ENCODE data around the gene PAFAH1B1.

PAFAH1B1 gene

DNA sequence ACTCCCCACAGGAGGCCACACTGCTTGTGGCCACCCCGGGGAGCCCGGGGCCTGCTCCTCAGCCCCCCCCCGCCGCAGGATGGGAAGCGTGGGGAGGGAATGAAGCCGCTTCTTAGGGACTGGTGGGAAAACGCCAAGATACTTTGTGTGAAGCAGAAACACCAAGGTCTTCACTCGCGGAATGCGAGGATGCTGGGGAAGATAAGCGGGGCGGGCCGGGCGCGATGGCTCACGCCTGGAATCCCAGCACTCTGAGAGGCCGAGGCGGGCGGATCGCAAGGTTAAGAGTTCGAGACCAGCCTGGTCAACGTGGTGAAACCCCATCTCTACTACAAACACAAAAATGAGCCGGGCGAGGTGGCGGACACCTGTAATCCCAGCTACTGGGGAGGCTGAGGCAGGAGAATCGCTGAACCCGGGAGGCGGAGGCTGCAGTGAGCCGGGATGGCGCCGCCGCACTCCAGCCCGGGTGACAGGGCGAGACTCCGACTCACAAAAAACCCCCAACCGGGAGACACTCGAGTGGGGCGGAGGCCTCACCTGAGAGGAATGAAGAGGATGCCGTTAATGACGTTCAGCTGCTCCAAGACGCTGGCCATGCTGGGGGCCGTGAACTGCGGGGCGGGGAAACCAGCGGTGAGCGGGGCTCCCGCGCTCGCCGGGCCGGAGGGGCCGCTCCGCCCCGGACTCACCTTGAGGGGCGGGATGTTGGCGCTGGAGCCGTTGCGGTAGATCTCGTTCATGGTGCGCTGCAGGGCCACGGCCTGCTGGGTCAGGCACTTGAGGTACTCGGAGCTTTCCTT, 97.8 kb downstream of the PAFAH1B1 start:
- Histone ChIP-seq H3K4me2 (ENCODE audit: low read length, poor library complexity, severe bottlenecking) (no peak overlapping the region), H3K4ac (ENCODE audit: low read depth in 1 of 2, low read length in 2 of 2) (no peak overlapping the region), H2BK12ac (ENCODE audit: low read length in 2 of 2) (no peak overlapping the region), H3K14ac (ENCODE audit: low read length in 2 of 2) (no peak overlapping the region), H3K27me3 (ENCODE audit: control insufficient read depth in 1 of 2, insufficient read depth in 1 of 2, low read length in 2 of 2) (no peaks in the 10 kb centered on the region), H3K27ac (ENCODE audit: low read length, poor library complexity, severe bottlenecking) (no peak overlapping the region), H3K4me3 (ENCODE audit: insufficient read depth in 1 of 2, low read depth in 1 of 2, low read length in 2 of 2) (no peak overlapping the region), H3K9ac (ENCODE audit: low read length) (no peak overlapping the region), H3K23ac (ENCODE audit: low read length in 2 of 2) (no peak overlapping the region), H3K79me1 (replicated peaks; ENCODE audit: low read length, poor library complexity, severe bottlenecking) (peaks cover 10% of the 10 kb centered on the region), H3K36me3 (ENCODE audit: control insufficient read depth in 1 of 2, insufficient read depth in 2 of 2, low read depth in 1 of 2, low read length in 2 of 2) (peaks cover 26 to 73% of the 10 kb centered on the region in 2 experiments), H4K91ac (ENCODE audit: low read length) (no peak overlapping the region), H3K9me3 (ENCODE audit: control insufficient read depth, low read length) (no peaks in the 10 kb centered on the region), H2AK5ac (ENCODE audit: low read length, severe bottlenecking) (no peak overlapping the region), H2BK120ac (ENCODE audit: low read depth, low read length) (no peak overlapping the region), H2AFZ (ENCODE audit: low read depth, low read length) (no peak overlapping the region), H4K8ac (ENCODE audit: low read length) (no peak overlapping the region), H3K18ac (ENCODE audit: low read depth in 1 of 2, low read length in 2 of 2) (no peak overlapping the region), H2BK15ac (ENCODE audit: low read depth, poor library complexity, severe bottlenecking) (no peak overlapping the region), H3K4me1 (ENCODE audit: control insufficient read depth, insufficient read depth, low read depth, low read length) (peaks cover 15% of the 10 kb centered on the region), H2BK5ac (ENCODE audit: low read depth, low read length, poor library complexity, severe bottlenecking) (no peak overlapping the region)
- no peak for DNase-seq
- WGBS, result 98% methylated on average over 57 of the region's 62 CpGs

DNA sequence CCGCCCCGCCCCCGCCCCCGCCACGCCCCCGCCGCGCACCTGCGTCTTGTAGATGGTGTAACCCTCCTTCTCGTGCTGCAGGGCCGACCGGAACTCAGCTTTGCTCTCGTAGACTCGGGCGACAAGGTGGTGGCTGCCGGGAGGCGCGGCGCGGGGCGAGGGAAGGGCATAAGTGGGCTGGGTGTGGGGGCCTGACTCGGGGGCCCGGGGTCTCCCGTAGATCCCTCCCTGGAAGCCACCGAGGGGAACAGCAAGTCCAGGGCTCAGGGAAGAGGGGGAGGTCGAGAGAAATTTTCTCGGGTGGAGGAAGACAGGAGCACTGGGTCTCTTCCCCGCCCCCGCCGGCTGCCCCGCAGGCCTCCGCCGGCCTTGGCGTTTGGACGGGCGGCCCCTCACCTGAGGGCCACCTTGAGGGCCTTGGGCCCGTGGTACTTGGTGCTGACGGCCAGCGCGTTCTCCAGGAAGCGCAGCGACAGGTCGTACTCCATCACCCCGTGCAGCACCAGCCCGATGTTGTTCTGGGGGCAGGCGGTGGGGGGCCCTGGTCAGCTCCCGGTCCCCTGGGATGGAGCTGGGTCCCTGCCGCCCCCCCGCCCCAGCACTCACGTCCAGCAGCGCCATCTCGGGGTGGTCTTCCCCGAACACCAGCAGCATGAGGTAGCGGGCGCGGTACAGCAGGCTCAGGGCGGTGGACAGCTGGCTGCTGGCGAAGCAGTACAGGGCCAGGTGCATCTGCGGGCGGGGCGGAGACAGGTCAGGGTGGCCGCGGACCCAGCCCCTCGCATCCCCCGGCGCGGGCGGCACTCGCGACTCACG, 98.7 kb downstream of the PAFAH1B1 start:
- Histone ChIP-seq H3K18ac (ENCODE audit: low read depth in 1 of 2, low read length in 2 of 2) (no peak overlapping the region), H3K23ac (ENCODE audit: low read length in 2 of 2) (no peak overlapping the region), H3K9ac (ENCODE audit: low read length) (no peak overlapping the region), H2BK15ac (ENCODE audit: low read depth, poor library complexity, severe bottlenecking) (no peak overlapping the region), H3K79me1 (replicated peaks; ENCODE audit: low read length, poor library complexity, severe bottlenecking) (peaks cover 12% of the 10 kb centered on the region), H3K27ac (ENCODE audit: low read length, poor library complexity, severe bottlenecking) (no peak overlapping the region), H3K4me2 (ENCODE audit: low read length, poor library complexity, severe bottlenecking) (no peak overlapping the region), H2BK120ac (ENCODE audit: low read depth, low read length) (no peak overlapping the region), H3K36me3 (ENCODE audit: control insufficient read depth in 1 of 2, insufficient read depth in 2 of 2, low read depth in 1 of 2, low read length in 2 of 2) (peaks cover 34 to 82% of the 10 kb centered on the region in 2 experiments), H4K8ac (ENCODE audit: low read length) (no peak overlapping the region), H2AFZ (ENCODE audit: low read depth, low read length) (no peak overlapping the region), H2AK5ac (ENCODE audit: low read length, severe bottlenecking) (no peak overlapping the region), H2BK12ac (ENCODE audit: low read length in 2 of 2) (no peak overlapping the region), H3K4me1 (ENCODE audit: control insufficient read depth, insufficient read depth, low read depth, low read length) (peaks cover 14% of the 10 kb centered on the region), H3K4me3 (ENCODE audit: insufficient read depth in 1 of 2, low read depth in 1 of 2, low read length in 2 of 2) (no peak overlapping the region), H2BK5ac (ENCODE audit: low read depth, low read length, poor library complexity, severe bottlenecking) (no peak overlapping the region), H3K14ac (ENCODE audit: low read length in 2 of 2) (no peak overlapping the region), H3K27me3 (ENCODE audit: control insufficient read depth in 1 of 2, insufficient read depth in 1 of 2, low read length in 2 of 2) (no peaks in the 10 kb centered on the region), H3K9me3 (ENCODE audit: control insufficient read depth, low read length) (no peaks in the 10 kb centered on the region), H3K4ac (ENCODE audit: low read depth in 1 of 2, low read length in 2 of 2) (no peak overlapping the region), H4K91ac (ENCODE audit: low read length) (peak overlapping the region; percentile 28)
- DNase-seq, result no peak
- 95% methylated on average over 66 of the region's 71 CpGs for WGBS

DNA sequence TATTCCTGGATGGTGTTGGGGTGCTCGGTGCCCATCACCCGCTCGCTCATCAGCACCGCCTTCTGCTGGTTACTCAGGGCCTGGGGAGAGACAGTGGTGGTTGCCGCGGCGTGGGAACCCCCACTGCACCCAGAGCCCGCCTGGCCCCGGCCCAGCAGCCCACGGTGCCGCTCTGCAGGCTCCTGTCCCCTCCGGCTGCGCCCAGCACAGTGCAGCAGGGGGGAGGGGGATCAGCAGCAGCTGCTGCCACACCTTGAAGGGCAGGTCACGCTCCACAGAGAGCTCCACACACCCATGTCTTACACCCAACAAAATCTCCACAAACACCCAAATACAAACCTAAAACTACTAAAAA, 99.3 kb downstream of the PAFAH1B1 start:
- H3K9me3 ChIP-seq (ENCODE audit: control insufficient read depth, low read length), result no peaks in the 10 kb centered on the region
- H2AFZ ChIP-seq (ENCODE audit: low read depth, low read length), result no peak overlapping the region
- no peak overlapping the region for H3K27ac ChIP-seq (ENCODE audit: low read length, poor library complexity, severe bottlenecking)
- peak overlapping the region in 1 of 2 experiments; percentile 26 for H3K4me3 ChIP-seq (ENCODE audit: insufficient read depth in 1 of 2, low read depth in 1 of 2, low read length in 2 of 2)
- H3K23ac ChIP-seq (ENCODE audit: low read length in 2 of 2), result no peak overlapping the region
- no peak overlapping the region for H4K8ac ChIP-seq (ENCODE audit: low read length)
- no peak overlapping the region for H3K4ac ChIP-seq (ENCODE audit: low read depth in 1 of 2, low read length in 2 of 2)
- H2BK5ac ChIP-seq (ENCODE audit: low read depth, low read length, poor library complexity, severe bottlenecking), result no peak overlapping the region
- no peak overlapping the region for H2BK120ac ChIP-seq (ENCODE audit: low read depth, low read length)
- no peak overlapping the region for H2BK12ac ChIP-seq (ENCODE audit: low read length in 2 of 2)
- DNase-seq, result no peak
- no peak overlapping the region for H2BK15ac ChIP-seq (ENCODE audit: low read depth, poor library complexity, severe bottlenecking)
- H3K79me1 ChIP-seq (replicated peaks; ENCODE audit: low read length, poor library complexity, severe bottlenecking), result peaks cover 15% of the 10 kb centered on the region
- H2AK5ac ChIP-seq (ENCODE audit: low read length, severe bottlenecking), result no peak overlapping the region
- WGBS, result 95% methylated on average over 6 of the region's 14 CpGs
- H3K4me2 ChIP-seq (ENCODE audit: low read length, poor library complexity, severe bottlenecking), result no peak overlapping the region
- peaks cover 14% of the 10 kb centered on the region for H3K4me1 ChIP-seq (ENCODE audit: control insufficient read depth, insufficient read depth, low read depth, low read length)
- H4K91ac ChIP-seq (ENCODE audit: low read length), result peak overlapping the region; percentile 28
- peaks cover 40 to 87% of the 10 kb centered on the region in 2 experiments for H3K36me3 ChIP-seq (ENCODE audit: control insufficient read depth in 1 of 2, insufficient read depth in 2 of 2, low read depth in 1 of 2, low read length in 2 of 2)
- H3K18ac ChIP-seq (ENCODE audit: low read depth in 1 of 2, low read length in 2 of 2), result no peak overlapping the region
- no peak overlapping the region for H3K14ac ChIP-seq (ENCODE audit: low read length in 2 of 2)
- no peak overlapping the region for H3K9ac ChIP-seq (ENCODE audit: low read length)
- H3K27me3 ChIP-seq (ENCODE audit: control insufficient read depth in 1 of 2, insufficient read depth in 1 of 2, low read length in 2 of 2), result no peaks in the 10 kb centered on the region

All from mesenchymal stem cell (in vitro differentiated cells and primary cell).